ENCODE data around the gene BICD1.

DNA sequence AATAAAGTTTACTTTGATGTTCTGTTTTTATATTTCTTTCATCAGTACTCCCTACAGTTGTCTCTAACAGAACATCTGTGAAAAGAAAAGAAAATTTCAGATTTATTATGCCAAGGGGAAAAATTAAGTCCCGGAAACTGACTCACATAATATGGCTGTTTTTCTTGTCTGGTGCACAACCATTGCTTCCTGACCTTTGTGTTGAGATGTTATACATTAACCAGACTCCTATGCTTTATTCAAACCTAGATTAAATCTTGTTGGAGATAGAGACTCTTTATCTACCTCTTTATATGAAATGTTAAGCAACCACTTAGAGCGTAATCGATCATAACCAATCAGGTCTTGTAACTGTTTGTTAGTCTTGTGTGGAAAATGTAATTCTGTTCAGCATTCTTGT is 37.6 kb upstream of the BICD1 start:
- TF ChIP-seq CTCF (conservative IDR thresholded peaks at IDR 0.05; ENCODE audit: low read depth, low read length) (no peak), EZH2 (IDR thresholded peaks at IDR 0.05; ENCODE audit: low read length, unreplicated experiment) (no peak)
